Right lobe of liver (tissue), 4 donors: ENCODE results near the gene HP1BP3.

Experiments used
- CTCF ChIP-seq, 4 donors: fragments of 200-600 bp in 3 of 4; fragments of 450-650 bp in 1 of 4; IDR thresholded peaks; one replicate each; pipeline versions ENCODE4 v1.5.1 to v1.8.0; 2016 to 2022; ENCODE audit warnings: antibody characterized with exemption in 4 of 4, mild to moderate bottlenecking in 2 of 4
- POLR2A ChIP-seq: fragments of 450-650 bp; IDR thresholded peaks from one replicate; pipeline ENCODE4 v1.6.1; 2017; ENCODE audit warnings: antibody characterized with exemption, mild to moderate bottlenecking
- donor health status: DM: no; HTN: no; CAD: no.
- donor health status: DM: no; HTN: no; CAD: no.
- donor health status: DM: no; HTN: yes; CAD: no.

GRCh38 chr1:20701847-20702246 lies 85.3 kb downstream of the HP1BP3 start:
- no peak for TF ChIP-seq CTCF (IDR thresholded peaks at IDR 0.05)
- TF ChIP-seq POLR2A: no peak
